Mucosa of descending colon (tissue), 3 donors: ENCODE measurements around the gene PLEKHA8. TPM values are rescaled to one million over a fixed set of nuclear protein-coding genes. Genes with fewer than 3 reads are reported as not detected.

Experiments
- ATAC-seq: fragments of 200-7000 bp; cut with Tn5 transposase; one replicate; pipeline ENCODE4 v1.9.1; 2020; ENCODE audit warnings: mild to moderate bottlenecking, moderate library complexity
- DNase-seq, 3 donors: peaks; one replicate each; pipeline ENCODE4 v3.0.0-alpha.2; 2020
- H3K36me3 ChIP-seq: fragments of 200-600 bp; one replicate; pipeline ENCODE4 v1.8.0; 2021; ENCODE audit warnings: low read depth, mild to moderate bottlenecking
- H3K4me1 ChIP-seq: fragments of 200-600 bp; one replicate; pipeline ENCODE4 v1.8.0; 2021; ENCODE audit warnings: low read depth, mild to moderate bottlenecking
- H3K4me3 ChIP-seq: fragments of 200-600 bp; one replicate; pipeline ENCODE4 v1.8.0; 2021; ENCODE audit warnings: mild to moderate bottlenecking
- H3K9me3 ChIP-seq: fragments of 200-600 bp; one replicate; pipeline ENCODE4 v1.8.0; 2021; ENCODE audit warnings: mild to moderate bottlenecking
- intact Hi-C, 2 donors: fragments of 100-400 bp; cut with DNase I in 1 of 2; cut with micrococcal nuclease in 1 of 2; formaldehyde crosslinking; loops; one replicate each; pipeline versions ENCODE4 v1.11.0 to v1.11.1; 2022; cut with DNase I, micrococcal nuclease
- total RNA-seq, 3 donors: library from RNA; stranded (reverse); fragmentation: NEBNext Ultra II Directional in 2 of 3; extraction: Animal tissue kit (Norgen Biotek cat#: 25700) in 2 of 3; gene quantifications; one replicate each; pipeline versions ENCODE4 v1.2.1 to v1.2.4, GENCODE V29; 2021 to 2023
- TF ChIP-seq, protein P1 (sequence below): fragments of 200-600 bp; IDR thresholded peaks from one replicate; pipeline ENCODE4 v1.8.0; 2022; ENCODE audit warnings: antibody characterized with exemption, mild to moderate bottlenecking
- donor health status: DM: no; HTN: no; CAD: no; lungs with moderate emphysema.
- donor health status: DM: no; HTN: no; CAD: no.
- donor health status: DM: no; HTN: yes; CAD: no.

The PLEKHA8 gene
- total RNA-seq, 3 donors from 2014 or later = 11.7 to 13.0 (median 12.5) TPM

DNA sequence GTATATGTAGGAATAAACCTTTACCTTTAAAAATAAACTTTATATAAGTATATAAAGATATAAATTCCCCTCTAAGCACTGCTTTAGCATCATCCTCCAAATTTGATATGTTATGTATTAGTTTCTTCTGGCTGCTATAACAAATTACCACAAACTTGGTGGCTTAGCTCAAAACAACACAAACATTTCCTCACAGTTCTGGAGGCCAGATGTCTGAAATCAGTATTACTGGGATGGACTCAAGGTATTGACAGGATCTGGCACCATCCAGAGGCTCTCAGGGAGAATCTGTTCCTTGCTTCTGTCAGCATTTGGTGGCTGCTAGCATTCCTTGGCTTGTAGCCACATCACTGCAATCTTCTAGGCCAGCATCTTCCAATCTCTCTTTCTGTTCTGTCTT, 31.9 kb upstream of the PLEKHA8 start:
- Histone ChIP-seq H3K36me3 (no peaks in the 10 kb centered on the region), H3K9me3 (peaks cover 15% of the 10 kb centered on the region), H3K4me3 (no peak overlapping the region), H3K4me1 (no peaks in the 10 kb centered on the region)
- ATAC-seq (no peak), DNase-seq (no peak)
- intact Hi-C loops = no loop called here
- TF ChIP-seq, protein P1, sequence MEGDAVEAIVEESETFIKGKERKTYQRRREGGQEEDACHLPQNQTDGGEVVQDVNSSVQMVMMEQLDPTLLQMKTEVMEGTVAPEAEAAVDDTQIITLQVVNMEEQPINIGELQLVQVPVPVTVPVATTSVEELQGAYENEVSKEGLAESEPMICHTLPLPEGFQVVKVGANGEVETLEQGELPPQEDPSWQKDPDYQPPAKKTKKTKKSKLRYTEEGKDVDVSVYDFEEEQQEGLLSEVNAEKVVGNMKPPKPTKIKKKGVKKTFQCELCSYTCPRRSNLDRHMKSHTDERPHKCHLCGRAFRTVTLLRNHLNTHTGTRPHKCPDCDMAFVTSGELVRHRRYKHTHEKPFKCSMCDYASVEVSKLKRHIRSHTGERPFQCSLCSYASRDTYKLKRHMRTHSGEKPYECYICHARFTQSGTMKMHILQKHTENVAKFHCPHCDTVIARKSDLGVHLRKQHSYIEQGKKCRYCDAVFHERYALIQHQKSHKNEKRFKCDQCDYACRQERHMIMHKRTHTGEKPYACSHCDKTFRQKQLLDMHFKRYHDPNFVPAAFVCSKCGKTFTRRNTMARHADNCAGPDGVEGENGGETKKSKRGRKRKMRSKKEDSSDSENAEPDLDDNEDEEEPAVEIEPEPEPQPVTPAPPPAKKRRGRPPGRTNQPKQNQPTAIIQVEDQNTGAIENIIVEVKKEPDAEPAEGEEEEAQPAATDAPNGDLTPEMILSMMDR = no peak

DNA sequence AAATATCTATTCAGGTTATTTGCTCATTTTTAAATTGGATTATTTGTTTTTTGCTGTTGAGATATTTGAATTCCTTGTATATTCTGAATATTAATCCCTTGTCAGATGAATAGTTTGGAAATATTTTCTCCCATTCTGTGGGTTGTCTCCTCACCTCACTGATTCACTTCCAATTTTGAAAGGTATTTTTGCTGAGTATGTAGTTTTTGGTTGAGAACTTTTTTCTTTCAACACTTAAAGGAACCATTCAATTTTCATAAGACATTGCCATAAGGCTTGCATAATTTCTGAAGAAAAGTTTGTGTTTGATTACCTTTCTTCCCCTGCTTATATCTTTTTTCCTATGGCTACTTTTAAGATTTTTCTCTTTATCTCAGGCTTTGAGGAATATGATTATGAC, 29.7 kb upstream of the PLEKHA8 start:
- Histone ChIP-seq H3K36me3 (no peaks in the 10 kb centered on the region), H3K9me3 (peaks cover 5% of the 10 kb centered on the region), H3K4me3 (no peak overlapping the region), H3K4me1 (no peaks in the 10 kb centered on the region)
- ATAC-seq (no peak), DNase-seq (no peak)
- TF ChIP-seq, protein P1 = no peak
- intact Hi-C loops = no loop called here

DNA sequence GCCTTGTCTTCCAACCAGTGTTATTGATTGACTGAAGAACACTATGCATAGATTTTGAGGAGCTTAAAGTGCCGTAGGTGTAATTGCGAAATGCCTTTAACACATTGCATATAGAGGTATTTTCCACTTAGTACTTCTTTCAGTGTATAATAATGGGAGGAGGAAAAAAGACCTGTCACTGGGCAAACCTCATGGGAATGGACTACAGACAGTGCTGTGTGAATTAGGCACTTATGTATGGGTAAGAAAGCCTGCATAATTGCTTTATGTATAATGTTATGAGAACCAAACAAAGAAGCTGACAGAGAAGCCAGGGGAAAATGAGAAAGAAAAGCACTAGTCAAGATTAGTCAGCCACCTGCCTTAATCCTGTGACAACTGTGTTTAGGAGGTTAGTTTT, 26.2 kb upstream of the PLEKHA8 start:
- H3K9me3 ChIP-seq = no peaks in the 10 kb centered on the region
- no peak for DNase-seq
- no peaks in the 10 kb centered on the region for H3K36me3 ChIP-seq
- H3K4me3 ChIP-seq = no peak overlapping the region
- intact Hi-C loops = no loop called here
- ATAC-seq = no peak
- no peaks in the 10 kb centered on the region for H3K4me1 ChIP-seq
- TF ChIP-seq, protein P1 = no peak

DNA sequence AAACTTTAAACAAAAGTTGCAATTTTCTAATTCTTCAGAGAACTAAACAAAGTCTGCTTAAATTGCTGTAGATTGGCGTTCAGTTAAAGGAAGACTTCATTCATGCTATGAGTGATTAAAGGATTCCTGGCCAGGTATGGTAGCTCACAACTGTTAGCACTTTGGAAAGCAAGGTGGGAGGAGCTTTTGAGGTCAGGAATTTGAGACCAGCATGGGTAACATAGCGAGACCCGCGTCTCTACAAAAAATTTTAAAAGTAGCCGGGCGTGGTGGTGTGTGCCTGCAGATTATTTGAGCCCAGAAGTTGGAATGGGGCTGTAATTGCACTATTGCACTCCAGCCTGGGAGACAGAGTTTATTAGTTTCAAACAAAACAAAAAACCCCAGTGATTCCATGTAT, 25.1 kb upstream of the PLEKHA8 start:
- Histone ChIP-seq H3K36me3 (no peaks in the 10 kb centered on the region), H3K4me3 (no peak overlapping the region), H3K9me3 (no peaks in the 10 kb centered on the region), H3K4me1 (no peaks in the 10 kb centered on the region)
- intact Hi-C loops = no loop called here
- TF ChIP-seq, protein P1 = no peak
- no peak for DNase-seq
- no peak for ATAC-seq

DNA sequence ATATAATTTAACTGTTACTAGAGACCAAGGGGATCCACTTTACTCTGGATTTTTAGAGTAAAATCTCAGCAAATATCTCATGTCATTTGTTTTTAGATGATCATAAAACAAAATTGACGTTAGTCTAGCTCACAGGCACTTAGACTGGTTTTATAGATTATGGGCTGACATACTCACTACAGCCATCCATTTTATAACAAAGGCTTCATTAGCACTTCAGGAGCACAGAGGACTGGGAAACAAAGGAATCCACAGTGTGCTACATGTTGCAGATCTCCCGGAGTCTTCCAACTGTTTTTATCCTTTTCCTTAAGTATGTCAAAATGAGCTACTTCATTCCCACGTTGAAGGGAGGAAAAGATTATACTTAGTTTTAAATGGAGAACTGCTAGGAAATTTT, 22.7 kb upstream of the PLEKHA8 start:
- TF ChIP-seq, protein P1 = no peak
- Histone ChIP-seq H3K4me1 (no peaks in the 10 kb centered on the region), H3K36me3 (no peaks in the 10 kb centered on the region), H3K9me3 (no peaks in the 10 kb centered on the region), H3K4me3 (no peak overlapping the region)
- ATAC-seq (no peak), DNase-seq (no peak)
- intact Hi-C loops = no loop called here

DNA sequence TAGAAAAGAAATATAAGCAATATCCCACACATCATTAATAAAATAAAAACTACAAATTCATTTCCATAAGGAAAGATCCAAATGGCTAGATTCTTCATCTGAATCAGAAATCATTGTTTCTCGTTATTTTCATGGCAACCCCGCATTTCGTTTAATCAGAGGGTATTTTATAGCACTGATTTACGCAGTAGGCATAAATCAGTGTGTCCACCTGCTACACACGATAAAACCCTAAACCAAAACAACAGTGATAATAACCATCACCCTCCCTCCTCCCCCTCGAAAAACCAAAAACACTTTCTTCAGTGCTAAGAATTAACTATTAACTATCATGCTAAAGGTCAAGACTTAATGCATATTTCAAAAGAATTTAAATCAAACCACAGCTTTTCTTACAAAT, 18.2 kb upstream of the PLEKHA8 start:
- DNase-seq (no peak), ATAC-seq (no peak)
- intact Hi-C loops = no loop called here
- Histone ChIP-seq H3K36me3 (no peaks in the 10 kb centered on the region), H3K9me3 (no peaks in the 10 kb centered on the region), H3K4me1 (no peaks in the 10 kb centered on the region), H3K4me3 (no peak overlapping the region)
- TF ChIP-seq, protein P1 = no peak
